Uterus (tissue), 4 donors: ENCODE measurements around the gene MED13L. TPM values are rescaled to one million over a fixed set of nuclear protein-coding genes. Genes with fewer than 3 reads are reported as not detected.

Source experiments
- DNase-seq, 2 donors: peaks; one replicate each; pipeline ENCODE4 v3.0.0-alpha.2; 2019 to 2020
- H3K27ac ChIP-seq, 2 donors: fragments of 200-600 bp; sonication (generic); 1 replicate in 1 of 2; 2 replicates in 1 of 2; pipeline ENCODE4 v1.5.1; 2016 to 2018
- H3K27me3 ChIP-seq, 2 donors: fragments of 200-600 bp; sonication (generic); one replicate each; pipeline ENCODE4 v1.5.1; 2018 to 2019; ENCODE audit warnings: control low read depth in 1 of 2
- H3K36me3 ChIP-seq, 2 donors: fragments of 200-600 bp; sonication (generic); one replicate each; pipeline ENCODE4 v1.5.1; 2019; ENCODE audit warnings: control low read depth in 1 of 2
- H3K4me1 ChIP-seq, 2 donors: fragments of 200-600 bp; sonication (generic); one replicate each; pipeline ENCODE4 v1.5.1; 2018 to 2019; ENCODE audit warnings: control low read depth in 1 of 2
- H3K4me3 ChIP-seq, 2 donors: fragments of 200-600 bp; sonication (generic); 1 replicate in 1 of 2; 2 replicates in 1 of 2; pipeline ENCODE4 v1.5.1; 2018 to 2019; ENCODE audit warnings: mild to moderate bottlenecking in 1 of 2
- H3K9me3 ChIP-seq, 2 donors: fragments of 200-600 bp; sonication (generic); one replicate each; pipeline ENCODE4 v1.5.1; 2019; ENCODE audit warnings: control low read depth in 1 of 2
- CTCF ChIP-seq, 4 experiments: fragments of 200-600 bp in 2 of 4; fragments of 450-650 bp in 2 of 4; sonication (generic) in 2 of 4; IDR thresholded peaks; one replicate each; pipeline ENCODE4 v1.5.1; 2016 to 2019; ENCODE audit warnings: antibody characterized with exemption in 4 of 4, mild to moderate bottlenecking in 2 of 4, moderate library complexity in 1 of 4
- POLR2A ChIP-seq, 2 donors: fragments of 450-650 bp; IDR thresholded peaks; one replicate each; pipeline ENCODE4 v1.6.1; 2016; ENCODE audit warnings: antibody characterized with exemption in 2 of 2, mild to moderate bottlenecking in 1 of 2, moderate library complexity in 1 of 2
- intact Hi-C: fragments of 100-400 bp; cut with DNase I; formaldehyde crosslinking; loops from one replicate; pipeline ENCODE4 v1.15.1; 2023; ENCODE audit warnings: low total_unique reads
- total RNA-seq, 4 donors: library from RNA; depleted of rRNA in 3 of 4; stranded (reverse); fragments of >200 nt in 3 of 4; gene quantifications; one replicate each; pipeline versions ENCODE4 v1.1.0 to v1.2.4, GENCODE V29; 2014 to 2023
- donor health status: DM: yes; HTN: yes; CAD: no.

Gene MED13L
- total RNA-seq, 4 donors from 2014 or later, result 189 to 314 (median 254) TPM

- H3K27ac ChIP-seq, result no peak overlapping the region
- no peaks in the 10 kb centered on the region for H3K36me3 ChIP-seq
- no peak overlapping the region for H3K4me3 ChIP-seq
- no peaks in the 10 kb centered on the region for H3K27me3 ChIP-seq
- intact Hi-C loops, result loop anchor here (10.0 kb wide), 1 partner anchor 589 kb away; no protein-coding TSS in a partner anchor
- no peak for TF ChIP-seq POLR2A (IDR thresholded peaks at IDR 0.05)
- no peak for TF ChIP-seq CTCF (IDR thresholded peaks at IDR 0.05)
- no peaks in the 10 kb centered on the region for H3K4me1 ChIP-seq
- no peak for DNase-seq
- no peaks in the 10 kb centered on the region for H3K9me3 ChIP-seq
Measured at GRCh38 chr12:116006141-116006540, 271.4 kb downstream of the MED13L start.

GRCh38 chr12:116002890-116003536 lies 274.5 kb downstream of the MED13L start:
- TF ChIP-seq POLR2A (IDR thresholded peaks at IDR 0.05) (no peak), CTCF (IDR thresholded peaks at IDR 0.05) (no peak)
- Histone ChIP-seq H3K4me1 (peaks cover 0 to 13% of the 10 kb centered on the region in 2 donors), H3K36me3 (no peaks in the 10 kb centered on the region), H3K4me3 (no peak overlapping the region), H3K9me3 (no peaks in the 10 kb centered on the region), H3K27me3 (no peaks in the 10 kb centered on the region), H3K27ac (no peak overlapping the region)
- DNase-seq, result no peak
- intact Hi-C loops, result loop anchor here (10.0 kb wide), 1 partner anchor 592 kb away; no protein-coding TSS in a partner anchor

- intact Hi-C loops, result loop anchor here (10.0 kb wide), 1 partner anchor 595 kb away; no protein-coding TSS in a partner anchor
- H3K9me3 ChIP-seq, result no peaks in the 10 kb centered on the region
- TF ChIP-seq CTCF (IDR thresholded peaks at IDR 0.05), result no peak
- TF ChIP-seq POLR2A (IDR thresholded peaks at IDR 0.05), result no peak
- H3K27me3 ChIP-seq, result no peaks in the 10 kb centered on the region
- H3K36me3 ChIP-seq, result no peaks in the 10 kb centered on the region
- no peak overlapping the region for H3K27ac ChIP-seq
- H3K4me3 ChIP-seq, result no peak overlapping the region
- H3K4me1 ChIP-seq, result peaks cover 0 to 13% of the 10 kb centered on the region in 2 donors
- no peak for DNase-seq
Measured at GRCh38 chr12:116000252-116000651, 277.2 kb downstream of the MED13L start.

GRCh38 chr12:115999582-115999981 lies 277.9 kb downstream of the MED13L start:
- Histone ChIP-seq H3K36me3 (no peaks in the 10 kb centered on the region), H3K27me3 (no peaks in the 10 kb centered on the region), H3K4me3 (no peak overlapping the region), H3K9me3 (no peaks in the 10 kb centered on the region), H3K27ac (peak overlapping the region; percentile 57 to 64), H3K4me1 (peaks cover 0 to 13% of the 10 kb centered on the region in 2 donors)
- TF ChIP-seq CTCF (IDR thresholded peaks at IDR 0.05) (no peak), POLR2A (IDR thresholded peaks at IDR 0.05) (no peak)
- DNase-seq, result no peak
- intact Hi-C loops, result no loop called here

- Histone ChIP-seq H3K36me3 (no peaks in the 10 kb centered on the region), H3K27ac (peak overlapping the region; percentile 57 to 64), H3K9me3 (no peaks in the 10 kb centered on the region), H3K27me3 (no peaks in the 10 kb centered on the region), H3K4me3 (no peak overlapping the region), H3K4me1 (peaks cover 0 to 13% of the 10 kb centered on the region in 2 donors)
- DNase-seq, result no peak
- intact Hi-C loops, result no loop called here
- no peak for TF ChIP-seq POLR2A (IDR thresholded peaks at IDR 0.05)
- no peak for TF ChIP-seq CTCF (IDR thresholded peaks at IDR 0.05)
Measured at GRCh38 chr12:115998794-115999478, 278.6 kb downstream of the MED13L start.
